ENCODE measurements around the gene MTERF1.

Gene MTERF1

DNA sequence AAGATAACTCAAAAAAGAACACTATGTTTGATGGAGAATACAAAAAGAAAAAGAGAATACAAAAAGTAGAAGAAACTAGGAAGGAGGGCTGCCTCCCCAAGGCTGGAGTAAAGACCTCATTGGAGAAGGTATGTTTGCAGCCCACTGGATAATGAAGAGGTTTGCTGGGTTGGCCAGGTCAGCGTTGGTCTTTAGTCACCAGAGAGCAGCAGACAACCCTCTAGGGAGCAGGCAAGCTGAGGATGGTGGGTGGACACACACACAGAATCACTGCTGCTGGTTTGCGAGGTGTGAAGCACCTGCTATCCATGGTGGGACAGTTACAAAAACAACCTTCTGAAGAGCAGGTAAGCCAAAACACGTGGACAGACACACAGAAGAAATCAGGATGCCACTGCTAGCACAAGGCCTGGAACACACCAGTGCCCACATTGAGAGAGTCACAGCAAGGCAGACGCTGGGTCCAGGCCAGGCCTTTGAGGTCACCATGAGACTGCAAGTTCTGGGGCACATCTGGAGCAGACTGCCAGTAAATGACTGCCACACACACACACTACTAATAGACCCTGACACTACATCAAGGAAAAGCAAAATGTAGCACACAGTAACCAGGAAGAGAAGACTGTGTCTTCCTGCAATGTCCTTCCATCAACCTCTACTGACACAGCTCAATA lies 43.0 kb downstream of the MTERF1 start:
- no peaks in the 10 kb centered on the region for H3K27me3 ChIP-seq
- H3K4me3 ChIP-seq (ENCODE audit: low read depth in 1 of 2, low read length in 1 of 2) = no peak overlapping the region
- H3K27ac ChIP-seq = no peak overlapping the region
- no peaks in the 10 kb centered on the region for H3K36me3 ChIP-seq
- TF ChIP-seq, protein P1, sequence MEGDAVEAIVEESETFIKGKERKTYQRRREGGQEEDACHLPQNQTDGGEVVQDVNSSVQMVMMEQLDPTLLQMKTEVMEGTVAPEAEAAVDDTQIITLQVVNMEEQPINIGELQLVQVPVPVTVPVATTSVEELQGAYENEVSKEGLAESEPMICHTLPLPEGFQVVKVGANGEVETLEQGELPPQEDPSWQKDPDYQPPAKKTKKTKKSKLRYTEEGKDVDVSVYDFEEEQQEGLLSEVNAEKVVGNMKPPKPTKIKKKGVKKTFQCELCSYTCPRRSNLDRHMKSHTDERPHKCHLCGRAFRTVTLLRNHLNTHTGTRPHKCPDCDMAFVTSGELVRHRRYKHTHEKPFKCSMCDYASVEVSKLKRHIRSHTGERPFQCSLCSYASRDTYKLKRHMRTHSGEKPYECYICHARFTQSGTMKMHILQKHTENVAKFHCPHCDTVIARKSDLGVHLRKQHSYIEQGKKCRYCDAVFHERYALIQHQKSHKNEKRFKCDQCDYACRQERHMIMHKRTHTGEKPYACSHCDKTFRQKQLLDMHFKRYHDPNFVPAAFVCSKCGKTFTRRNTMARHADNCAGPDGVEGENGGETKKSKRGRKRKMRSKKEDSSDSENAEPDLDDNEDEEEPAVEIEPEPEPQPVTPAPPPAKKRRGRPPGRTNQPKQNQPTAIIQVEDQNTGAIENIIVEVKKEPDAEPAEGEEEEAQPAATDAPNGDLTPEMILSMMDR (IDR thresholded peaks at IDR 0.05) = no peak
- no peaks in the 10 kb centered on the region for H3K9me3 ChIP-seq
- no peaks in the 10 kb centered on the region for H3K4me1 ChIP-seq (ENCODE audit: control insufficient read depth in 1 of 2, insufficient read depth in 1 of 2, low read depth in 1 of 2, low read length in 1 of 2)

DNA sequence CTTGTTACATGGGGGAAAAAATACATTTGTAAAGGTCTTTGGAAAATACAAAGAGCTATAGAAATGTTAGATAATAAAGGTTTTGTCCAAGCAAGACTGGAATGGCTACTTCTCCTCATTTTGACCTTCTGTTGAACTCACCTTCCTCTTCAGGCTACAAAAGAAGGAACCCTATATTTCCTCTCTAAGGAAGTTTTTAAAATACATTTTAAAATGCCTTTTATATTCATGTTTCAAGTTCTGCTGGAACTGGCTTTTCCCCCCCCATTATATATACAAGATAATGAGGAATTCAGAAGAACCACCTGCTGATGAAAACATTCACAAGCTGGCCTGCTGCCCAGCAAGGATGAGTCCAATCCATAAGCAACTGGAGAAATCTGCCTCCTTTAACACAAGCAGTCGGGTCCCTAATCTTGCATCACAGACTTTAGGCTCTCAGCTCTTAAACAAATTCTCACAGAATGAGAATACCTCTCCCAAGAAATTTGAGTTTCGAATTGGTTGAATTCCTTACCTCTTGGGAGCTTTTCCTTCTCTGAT lies 44.6 kb downstream of the MTERF1 start:
- H3K27me3 ChIP-seq = no peaks in the 10 kb centered on the region
- H3K36me3 ChIP-seq = no peaks in the 10 kb centered on the region
- H3K4me1 ChIP-seq (ENCODE audit: control insufficient read depth in 1 of 2, insufficient read depth in 1 of 2, low read depth in 1 of 2, low read length in 1 of 2) = no peaks in the 10 kb centered on the region
- TF ChIP-seq, protein P1 (IDR thresholded peaks at IDR 0.05) = no peak
- H3K27ac ChIP-seq = no peak overlapping the region
- no peaks in the 10 kb centered on the region for H3K9me3 ChIP-seq
- H3K4me3 ChIP-seq (ENCODE audit: low read depth in 1 of 2, low read length in 1 of 2) = no peak overlapping the region

DNA sequence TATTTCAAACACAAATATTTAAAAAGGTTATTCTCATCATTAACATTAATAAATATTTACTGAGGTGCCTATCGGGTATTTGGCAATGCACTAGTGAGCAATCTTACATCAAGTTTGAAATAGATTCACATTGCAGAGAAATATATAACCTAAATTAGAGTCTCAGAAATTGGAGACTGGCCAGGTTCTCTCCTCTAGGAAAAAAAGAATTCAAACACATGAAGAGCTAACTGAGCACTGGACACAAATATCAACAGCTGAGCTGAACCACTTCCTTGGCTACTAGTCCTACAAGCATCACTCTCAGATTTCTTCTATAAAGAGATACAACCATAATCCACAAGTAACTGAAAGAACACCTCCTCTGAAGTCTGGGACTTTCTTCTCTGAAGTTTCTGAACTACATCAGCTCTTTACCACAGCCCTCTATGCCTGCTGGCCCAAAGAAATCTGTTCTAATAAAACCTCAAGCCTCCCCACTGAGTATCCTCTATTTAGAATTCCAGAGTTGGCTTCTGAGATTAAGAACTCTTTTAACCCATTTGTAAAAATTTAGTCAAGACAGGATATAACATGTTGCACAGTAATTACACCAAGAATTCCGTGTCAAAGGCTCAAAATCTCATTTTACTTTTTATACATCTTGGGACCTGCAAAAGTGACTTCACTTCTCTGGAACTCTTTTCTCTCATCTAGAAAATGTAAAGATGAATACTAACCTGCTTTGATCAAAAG lies 45.2 kb downstream of the MTERF1 start:
- no peak overlapping the region for H3K4me3 ChIP-seq (ENCODE audit: low read depth in 1 of 2, low read length in 1 of 2)
- H3K9me3 ChIP-seq = no peaks in the 10 kb centered on the region

DNA sequence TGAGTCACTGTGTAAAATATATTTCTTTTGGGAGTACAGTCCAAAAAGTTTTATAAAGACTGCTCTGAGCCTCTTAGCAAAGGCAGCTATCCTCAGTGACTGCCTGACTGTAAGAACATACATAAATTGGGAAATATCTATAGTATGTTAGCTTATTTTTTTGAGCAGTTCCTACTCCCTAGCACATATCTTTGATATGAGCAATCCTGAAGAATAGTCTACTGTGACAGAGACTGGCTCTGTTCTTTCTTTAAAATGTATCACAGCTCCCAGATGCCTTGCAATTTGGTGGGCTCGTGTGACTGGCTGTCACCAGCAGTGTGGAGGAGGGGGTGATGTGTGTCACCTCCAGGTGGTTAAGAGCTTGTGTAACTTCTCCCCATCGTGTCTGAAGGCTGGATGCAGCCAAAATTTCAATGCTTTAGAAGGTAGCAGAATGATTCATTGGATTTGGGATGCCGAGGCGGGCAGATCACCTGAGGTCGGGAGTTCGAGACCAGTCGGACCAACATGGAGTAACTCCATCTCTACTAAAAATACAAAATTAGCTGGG lies 47.9 kb downstream of the MTERF1 start:
- no peaks in the 10 kb centered on the region for H3K36me3 ChIP-seq
- H3K9me3 ChIP-seq = no peaks in the 10 kb centered on the region
- no peaks in the 10 kb centered on the region for H3K4me1 ChIP-seq (ENCODE audit: control insufficient read depth in 1 of 2, insufficient read depth in 1 of 2, low read depth in 1 of 2, low read length in 1 of 2)
- TF ChIP-seq, protein P1 (IDR thresholded peaks at IDR 0.05) = no peak
- no peak overlapping the region for H3K27ac ChIP-seq
- H3K27me3 ChIP-seq = no peaks in the 10 kb centered on the region
- no peak overlapping the region for H3K4me3 ChIP-seq (ENCODE audit: low read depth in 1 of 2, low read length in 1 of 2)

More for the DNA sequence above, 45.2 kb downstream of the MTERF1 start:
- Histone ChIP-seq H3K27me3 (no peaks in the 10 kb centered on the region), H3K27ac (no peak overlapping the region), H3K4me1 (ENCODE audit: control insufficient read depth in 1 of 2, insufficient read depth in 1 of 2, low read depth in 1 of 2, low read length in 1 of 2) (no peaks in the 10 kb centered on the region), H3K36me3 (no peaks in the 10 kb centered on the region)
- TF ChIP-seq, protein P1 (IDR thresholded peaks at IDR 0.05) = no peak

DNA sequence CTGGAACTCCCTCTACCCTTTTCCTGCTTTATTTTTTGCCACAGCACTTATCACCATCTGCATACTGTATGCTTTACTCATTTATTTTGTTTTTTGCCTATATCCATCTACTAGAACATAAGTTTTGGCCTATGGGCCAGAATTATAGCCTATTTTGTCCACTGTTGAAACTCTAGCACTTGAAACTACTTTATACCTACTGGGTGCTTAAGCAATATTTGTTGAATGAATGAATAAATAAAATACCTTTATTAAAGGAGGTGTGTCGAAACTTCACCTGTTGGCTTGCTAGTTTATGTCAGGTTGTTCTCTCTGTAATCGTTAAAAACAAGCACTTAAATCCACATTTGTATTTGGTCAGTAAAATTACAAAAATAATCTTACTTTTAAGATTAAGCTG lies 53.3 kb downstream of the MTERF1 start:
- H3K9me3 ChIP-seq = no peaks in the 10 kb centered on the region
- TF ChIP-seq, protein P1 (IDR thresholded peaks at IDR 0.05) = no peak
- no peaks in the 10 kb centered on the region for H3K36me3 ChIP-seq
- H3K4me1 ChIP-seq (ENCODE audit: control insufficient read depth in 1 of 2, insufficient read depth in 1 of 2, low read depth in 1 of 2, low read length in 1 of 2) = no peaks in the 10 kb centered on the region
- no peaks in the 10 kb centered on the region for H3K27me3 ChIP-seq
- no peak overlapping the region for H3K27ac ChIP-seq
- H3K4me3 ChIP-seq (ENCODE audit: low read depth in 1 of 2, low read length in 1 of 2) = no peak overlapping the region
